HepG2 (cell line): ENCODE data around the gene ARHGEF12.

Experiments
- CTCF ChIP-seq: sonication (generic); formaldehyde crosslinking; IDR thresholded peaks from 2 replicates; pipeline ENCODE4 v1.5.0; 2020; ENCODE audit warnings: mild to moderate bottlenecking, missing genetic modification reagents, moderate library complexity
- HNF4A ChIP-seq: sonication (generic); formaldehyde crosslinking; IDR thresholded peaks from 2 replicates; pipeline ENCODE4 v1.4.0; 2020; ENCODE audit warnings: missing genetic modification reagents
- MEIS2 ChIP-seq: sonication (generic); formaldehyde crosslinking; IDR thresholded peaks from 2 replicates; pipeline ENCODE4 v1.9.0; 2021; ENCODE audit warnings: mild to moderate bottlenecking, missing genetic modification reagents
- MTA1 ChIP-seq: sonication (generic); formaldehyde crosslinking; IDR thresholded peaks from 2 replicates; pipeline ENCODE4 v1.4.0; 2020; ENCODE audit warnings: missing genetic modification reagents, mild to moderate bottlenecking, borderline replicate concordance
- NFKB2 ChIP-seq: sonication (generic); formaldehyde crosslinking; IDR thresholded peaks from 2 replicates; pipeline ENCODE4 v1.4.0; 2020; ENCODE audit warnings: missing genetic modification reagents, borderline replicate concordance
- POLR2A ChIP-seq, 2 experiments: IDR thresholded peaks; 2 replicates each; pipeline ENCODE4 v1.6.1; 2011; ENCODE audit warnings: low read depth in 2 of 2, low read length in 2 of 2, mild to moderate bottlenecking in 1 of 2, moderate library complexity in 1 of 2; ENCODE audit not compliant: insufficient read depth in 1 of 2
- RBFOX2 ChIP-seq: fragments of 200-400 bp; formaldehyde crosslinking; IDR thresholded peaks from 2 replicates; pipeline ENCODE4 v1.6.1; 2017; ENCODE audit warnings: low read depth, mild to moderate bottlenecking, low read length
- SRF ChIP-seq: IDR thresholded peaks from 2 replicates; pipeline ENCODE4 v1.6.1; 2011; ENCODE audit warnings: mild to moderate bottlenecking, low read depth, low read length, moderate library complexity
- ZBTB20 ChIP-seq: sonication (generic); formaldehyde crosslinking; IDR thresholded peaks from 2 replicates; pipeline ENCODE4 v1.8.1; 2023; ENCODE audit warnings: missing genetic modification reagents, low read depth, mild to moderate bottlenecking, borderline replicate concordance
- ZBTB8A ChIP-seq: sonication (generic); formaldehyde crosslinking; IDR thresholded peaks from 2 replicates; pipeline ENCODE4 v1.4.0; 2020; ENCODE audit warnings: mild to moderate bottlenecking, low read depth, missing genetic modification reagents, borderline replicate concordance
- ZNF234 ChIP-seq: sonication (generic); formaldehyde crosslinking; conservative IDR thresholded peaks from 2 replicates; pipeline ENCODE4 v1.5.1; 2020; ENCODE audit warnings: mild to moderate bottlenecking, missing genetic modification reagents
- ZNF546 ChIP-seq: sonication (generic); formaldehyde crosslinking; conservative IDR thresholded peaks from 2 replicates; pipeline ENCODE4 v1.8.1; 2023; ENCODE audit warnings: mild to moderate bottlenecking, missing genetic modification reagents
- ZNF589 ChIP-seq: sonication (generic); formaldehyde crosslinking; conservative IDR thresholded peaks from 2 replicates; pipeline ENCODE4 v1.8.0; 2022; ENCODE audit warnings: mild to moderate bottlenecking, moderate library complexity, missing genetic modification reagents
- ZNF777 ChIP-seq: sonication (generic); formaldehyde crosslinking; IDR thresholded peaks from 2 replicates; pipeline ENCODE4 v1.4.0; 2020; ENCODE audit warnings: missing genetic modification reagents

- TF ChIP-seq ZBTB8A (CRISPR knock-in tag) (no peak), CTCF (CRISPR knock-in tag) (no peak), SRF (no peak), MTA1 (CRISPR knock-in tag) (no peak), POLR2A (IDR thresholded peaks at IDR 0.05; ENCODE audit: insufficient read depth in 1 of 2, low read depth in 2 of 2, low read length in 2 of 2) (no peak), ZNF589 (CRISPR knock-in tag) (no peak), RBFOX2 (no peak), MEIS2 (no peak), ZBTB20 (no peak), ZNF234 (CRISPR knock-in tag) (no peak), ZNF546 (no peak), NFKB2 (no peak), ZNF777 (CRISPR knock-in tag) (no peak), HNF4A (CRISPR knock-in tag) (no peak)
Measured at GRCh38 chr11:120305286-120305685, 30.9 kb upstream of the ARHGEF12 start.
